GM21619 (cell line): Measurements from ENCODE around the gene SCYGR5.
"Not testable (repeated sequence)": the region's sequence is repeated elsewhere in the genome, so short reads cannot be mapped to it uniquely, and the experiment has no call there.

Experiments used
- ATAC-seq: cut with Tn5 transposase; IDR thresholded peaks from one replicate; pipeline ENCODE4 v1.9.1; 2021; ENCODE audit not compliant: unreplicated experiment

Gene SCYGR5

GRCh38 chr2:227666631-227667170, at the start of gene SCYGR5:
Gene SCYGR5 (plus strand): TSS chr2:227666804. CDS start chr2:227666804, 0 bp downstream.
- not testable (repeated sequence) for ATAC-seq

GRCh38 chr2:227617316-227618230, 49.0 kb upstream of the SCYGR5 start, which contains the start of gene SCYGR4:
Gene SCYGR4 (plus strand): TSS chr2:227617498. CDS start chr2:227617498, 0 bp downstream.
- ATAC-seq = no peak

- no peak for ATAC-seq
These were observed 43.4 kb upstream of the SCYGR5 start for GRCh38 chr2:227623226-227623625.

- ATAC-seq = no peak
These were observed 41.2 kb upstream of the SCYGR5 start for GRCh38 chr2:227625420-227625819.

- ATAC-seq = no peak
These were observed 39.9 kb upstream of the SCYGR5 start for GRCh38 chr2:227626580-227627151.

- ATAC-seq = peak; percentile 100
These were observed 38.8 kb upstream of the SCYGR5 start for GRCh38 chr2:227627769-227628168.

- ATAC-seq = no peak
These were observed 37.2 kb upstream of the SCYGR5 start for GRCh38 chr2:227629435-227629834.

GRCh38 chr2:227630322-227630721, 36.3 kb upstream of the SCYGR5 start:
- no peak for ATAC-seq

- ATAC-seq = no peak
These were observed 33.8 kb upstream of the SCYGR5 start for GRCh38 chr2:227632827-227633226.

- no peak for ATAC-seq
These were observed 32.4 kb upstream of the SCYGR5 start for GRCh38 chr2:227634201-227634600.

GRCh38 chr2:227642656-227643055, 23.9 kb upstream of the SCYGR5 start:
- ATAC-seq = no peak

GRCh38 chr2:227643990-227644551, 22.5 kb upstream of the SCYGR5 start:
- no peak for ATAC-seq

- ATAC-seq = no peak
These were observed 13.2 kb upstream of the SCYGR5 start for GRCh38 chr2:227653419-227653818.

GRCh38 chr2:227654426-227654825, 12.2 kb upstream of the SCYGR5 start:
- ATAC-seq = no peak

GRCh38 chr2:227655454-227655853, 11.2 kb upstream of the SCYGR5 start:
- ATAC-seq = no peak

- ATAC-seq = no peak
These were observed 9.3 kb upstream of the SCYGR5 start for GRCh38 chr2:227657199-227657845.

- ATAC-seq = no peak
These were observed 5.5 kb upstream of the SCYGR5 start for GRCh38 chr2:227661025-227661649.

GRCh38 chr2:227661827-227662226, 4.8 kb upstream of the SCYGR5 start:
- ATAC-seq = no peak

GRCh38 chr2:227665189-227665940, 1.2 kb upstream of the SCYGR5 start:
- no peak for ATAC-seq
